Tibial nerve (tissue), 4 donors: Measurements from ENCODE around the gene DGKI. TPM values are rescaled to one million over a fixed set of nuclear protein-coding genes. Genes with fewer than 3 reads are reported as not detected.

ENCODE experiments used
- DNase-seq, 2 donors: peaks; one replicate each; pipeline ENCODE4 v3.0.0-alpha.2; 2019; ENCODE audit warnings: low spot score in 2 of 2
- H3K27ac ChIP-seq, 4 donors: fragments of 200-600 bp; sonication (generic) in 3 of 4; one replicate each; pipeline ENCODE4 v1.5.1; 2017 to 2019; ENCODE audit warnings: mild to moderate bottlenecking in 1 of 4
- H3K27me3 ChIP-seq, 2 donors: fragments of 200-600 bp; sonication (generic) in 1 of 2; one replicate each; pipeline versions ENCODE4 v1.5.1 to v1.6.0; 2017 to 2019
- H3K36me3 ChIP-seq, 3 donors: fragments of 200-600 bp; sonication (generic); one replicate each; pipeline ENCODE4 v1.5.1; 2018 to 2019
- H3K4me1 ChIP-seq, 4 donors: fragments of 200-600 bp; sonication (generic) in 3 of 4; one replicate each; pipeline ENCODE4 v1.5.1; 2017 to 2019
- H3K4me3 ChIP-seq, 4 donors: fragments of 200-600 bp; sonication (generic) in 3 of 4; one replicate each; pipeline ENCODE4 v1.5.1; 2017 to 2019; ENCODE audit warnings: mild to moderate bottlenecking in 1 of 4, moderate library complexity in 1 of 4
- H3K9me3 ChIP-seq, 4 donors: fragments of 200-600 bp; sonication (generic) in 3 of 4; one replicate each; pipeline ENCODE4 v1.5.1; 2017 to 2019
- CTCF ChIP-seq, 5 experiments: fragments of 200-600 bp in 3 of 5; fragments of 450-650 bp in 2 of 5; sonication (generic) in 3 of 5; IDR thresholded peaks; one replicate each; pipeline ENCODE4 v1.5.1; 2016 to 2019; ENCODE audit warnings: antibody characterized with exemption in 5 of 5, mild to moderate bottlenecking in 3 of 5, moderate library complexity in 2 of 5
- EP300 ChIP-seq, 2 donors: sonication (generic); formaldehyde crosslinking; IDR thresholded peaks; one replicate each; pipeline ENCODE4 v1.6.1; 2017; ENCODE audit warnings: antibody characterized with exemption in 2 of 2, mild to moderate bottlenecking in 1 of 2
- POLR2A ChIP-seq, 2 donors: fragments of 450-650 bp; IDR thresholded peaks; one replicate each; pipeline ENCODE4 v1.6.1; 2017; ENCODE audit warnings: antibody characterized with exemption in 2 of 2, mild to moderate bottlenecking in 2 of 2, moderate library complexity in 2 of 2
- WGBS, 2 donors: methylation state at CpG; one replicate each; pipeline ENCODE4 v1.1.5; 2018; 5-methylcytosine and 5-hydroxymethylcytosine counted together
- total RNA-seq, 4 donors: library from RNA; depleted of rRNA; stranded (reverse); fragments of >200 nt; gene quantifications; one replicate each; pipeline ENCODE4 v1.1.0, GENCODE V29; 2016

Gene DGKI
- total RNA-seq, 4 donors from 2014 or later = 0.21 to 2.7 (median 1.7) TPM

GRCh38 chr7:137791930-137792329, 54.8 kb downstream of the DGKI start:
- Histone ChIP-seq H3K27me3 (no peaks in the 10 kb centered on the region), H3K4me3 (no peak overlapping the region), H3K9me3 (peaks cover 0 to 6% (median 3%) of the 10 kb centered on the region in 4 donors), H3K36me3 (no peaks in the 10 kb centered on the region), H3K4me1 (no peaks in the 10 kb centered on the region), H3K27ac (no peak overlapping the region)
- TF ChIP-seq POLR2A (IDR thresholded peaks at IDR 0.05) (no peak), CTCF (IDR thresholded peaks at IDR 0.05) (no peak), EP300 (IDR thresholded peaks at IDR 0.05) (no peak)
- DNase-seq = no peak
- 66 to 74% methylated on average over 2 of the region's 2 CpGs for WGBS, 2 donors

DNA sequence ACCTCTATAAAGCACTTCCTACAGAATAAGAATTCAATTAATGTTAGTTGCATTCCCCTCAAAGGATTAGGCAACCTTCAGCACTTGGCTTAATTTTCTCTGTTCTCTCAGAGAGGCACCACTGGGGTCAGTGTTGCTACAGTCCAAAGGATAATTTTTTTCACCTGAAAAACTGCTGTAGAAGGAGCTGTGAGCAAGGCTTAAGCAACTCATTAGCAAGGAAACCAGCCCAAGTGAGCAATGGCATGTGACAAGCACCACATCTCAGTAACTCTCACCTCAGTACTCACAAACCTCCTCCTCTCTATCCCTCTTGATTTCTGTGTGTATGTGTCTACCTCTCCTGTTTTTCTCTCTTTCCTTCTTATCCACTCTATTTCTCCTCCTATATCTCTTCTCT, 55.9 kb downstream of the DGKI start:
- no peak for DNase-seq
- no peak overlapping the region for H3K4me3 ChIP-seq
- H3K36me3 ChIP-seq = no peaks in the 10 kb centered on the region
- no peak for TF ChIP-seq EP300 (IDR thresholded peaks at IDR 0.05)
- no peak for TF ChIP-seq POLR2A (IDR thresholded peaks at IDR 0.05)
- no peak for TF ChIP-seq CTCF (IDR thresholded peaks at IDR 0.05)
- no peaks in the 10 kb centered on the region for H3K27me3 ChIP-seq
- no peaks in the 10 kb centered on the region for H3K9me3 ChIP-seq
- no peak overlapping the region for H3K27ac ChIP-seq
- no peaks in the 10 kb centered on the region for H3K4me1 ChIP-seq

DNA sequence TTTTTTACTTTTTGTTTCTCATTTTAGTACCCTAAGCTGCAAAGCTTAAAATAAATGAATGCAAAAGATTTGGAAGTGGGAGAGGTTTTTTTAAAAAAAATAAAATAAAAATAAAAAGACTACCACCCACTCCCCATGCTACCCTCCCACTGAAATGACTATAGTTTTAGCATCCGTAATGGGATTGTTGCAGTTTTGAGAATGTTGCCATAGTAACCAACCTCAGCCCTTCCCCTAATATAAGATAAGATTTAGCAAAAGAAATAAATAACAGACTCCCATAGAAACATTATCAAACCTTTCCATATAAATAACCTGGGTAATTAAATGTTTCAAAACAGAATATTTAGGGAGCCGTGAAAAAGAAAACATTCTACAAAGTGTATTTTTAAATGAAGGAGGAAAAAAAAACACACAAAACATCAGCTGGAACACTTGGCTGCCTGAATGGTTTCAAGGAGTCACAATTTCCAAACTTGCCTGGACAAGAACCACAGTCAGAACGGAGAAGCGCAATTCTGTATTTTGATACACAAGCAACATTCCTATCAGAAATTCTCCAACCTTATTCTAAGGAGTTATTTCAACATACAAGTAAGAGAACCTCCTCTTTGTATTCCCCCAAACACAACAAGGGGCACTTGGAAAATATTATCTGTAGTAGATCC, 57.4 kb downstream of the DGKI start:
- TF ChIP-seq EP300 (IDR thresholded peaks at IDR 0.05) = no peak
- Histone ChIP-seq H3K4me1 (no peaks in the 10 kb centered on the region), H3K27ac (no peak overlapping the region), H3K36me3 (no peaks in the 10 kb centered on the region), H3K4me3 (no peak overlapping the region), H3K27me3 (no peaks in the 10 kb centered on the region), H3K9me3 (no peaks in the 10 kb centered on the region)
- no peak for DNase-seq
- 55 to 56% methylated on average over 4 of the region's 4 CpGs for WGBS, 2 donors

- H3K36me3 ChIP-seq = no peaks in the 10 kb centered on the region
- H3K4me1 ChIP-seq = no peaks in the 10 kb centered on the region
- peaks cover 0 to 9% (median 2%) of the 10 kb centered on the region in 4 donors for H3K9me3 ChIP-seq
- no peak for TF ChIP-seq POLR2A (IDR thresholded peaks at IDR 0.05)
- H3K27ac ChIP-seq = no peak overlapping the region
- DNase-seq = no peak
- no peaks in the 10 kb centered on the region for H3K27me3 ChIP-seq
- WGBS, 2 donors = 65 to 79% methylated on average over 3 of the region's 3 CpGs
- H3K4me3 ChIP-seq = no peak overlapping the region
These were observed 59.3 kb downstream of the DGKI start for GRCh38 chr7:137787301-137787976.

GRCh38 chr7:137778511-137778910, 68.3 kb downstream of the DGKI start:
- DNase-seq = no peak
- Histone ChIP-seq H3K27ac (no peak overlapping the region), H3K9me3 (peaks cover 0 to 10% (median 0%) of the 10 kb centered on the region in 4 donors), H3K4me3 (no peak overlapping the region), H3K36me3 (no peaks in the 10 kb centered on the region), H3K4me1 (no peaks in the 10 kb centered on the region), H3K27me3 (no peaks in the 10 kb centered on the region)
- TF ChIP-seq EP300 (IDR thresholded peaks at IDR 0.05) (no peak), POLR2A (IDR thresholded peaks at IDR 0.05) (no peak)

DNA sequence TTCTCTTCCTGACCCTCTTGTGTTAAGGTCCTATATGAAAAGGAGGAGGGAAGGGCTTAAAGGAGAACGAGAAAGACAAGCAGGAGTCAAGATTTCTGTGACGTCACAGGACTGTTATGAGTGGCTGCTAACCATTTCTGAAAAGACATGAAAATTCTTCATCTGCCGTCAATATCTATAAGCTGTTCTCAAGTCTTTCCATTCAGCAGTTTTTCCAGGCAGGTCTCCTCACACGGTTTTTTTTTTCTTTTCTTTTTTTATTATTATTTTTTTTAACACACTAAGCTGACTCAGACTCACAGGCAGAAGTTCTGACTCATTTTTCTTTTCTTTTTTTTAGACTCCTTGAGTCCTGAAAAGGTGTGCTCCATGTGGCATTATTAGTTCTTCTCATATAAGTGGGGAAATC, 72.0 kb downstream of the DGKI start:
- WGBS, 2 donors = 65 to 66% methylated on average over 4 of the region's 4 CpGs
- Histone ChIP-seq H3K27ac (no peak overlapping the region), H3K36me3 (no peaks in the 10 kb centered on the region), H3K9me3 (no peaks in the 10 kb centered on the region), H3K4me3 (no peak overlapping the region), H3K27me3 (no peaks in the 10 kb centered on the region), H3K4me1 (no peaks in the 10 kb centered on the region)
- no peak for DNase-seq
- no peak for TF ChIP-seq CTCF (IDR thresholded peaks at IDR 0.05)
- no peak for TF ChIP-seq EP300 (IDR thresholded peaks at IDR 0.05)
- no peak for TF ChIP-seq POLR2A (IDR thresholded peaks at IDR 0.05)
